GM18868 (cell line): ENCODE results near the gene CCDC83.
"Not testable (repeated sequence)": the region's sequence is repeated elsewhere in the genome, so short reads cannot be mapped to it uniquely, and the experiment has no call there.

Experiments used
- ATAC-seq: cut with Tn5 transposase; IDR thresholded peaks from one replicate; pipeline ENCODE4 v1.9.1; 2021; ENCODE audit warnings: mild to moderate bottlenecking, moderate library complexity; ENCODE audit not compliant: unreplicated experiment

CCDC83 gene

GRCh38 chr11:85835263-85835662 is 19.9 kb upstream of the CCDC83 start:
- ATAC-seq: no peak

- no peak for ATAC-seq
Observed at GRCh38 chr11:85835729-85836128, 19.5 kb upstream of the CCDC83 start.

- not testable (repeated sequence) for ATAC-seq
Observed at GRCh38 chr11:85840932-85841331, 14.3 kb upstream of the CCDC83 start.

GRCh38 chr11:85843929-85844328 is 11.3 kb upstream of the CCDC83 start:
- no peak for ATAC-seq

- peak; percentile 72 for ATAC-seq
Observed at GRCh38 chr11:85844439-85845123, 10.6 kb upstream of the CCDC83 start.

GRCh38 chr11:85845124-85845631 is 10.0 kb upstream of the CCDC83 start:
- no peak for ATAC-seq

- no peak for ATAC-seq
Observed at GRCh38 chr11:85847436-85847835, 7.7 kb upstream of the CCDC83 start.

GRCh38 chr11:85848006-85848405 is 7.2 kb upstream of the CCDC83 start:
- ATAC-seq: no peak

- no peak for ATAC-seq
Observed at GRCh38 chr11:85848556-85848955, 6.6 kb upstream of the CCDC83 start.

- not testable (repeated sequence) for ATAC-seq
Observed at GRCh38 chr11:85852754-85853153, 2.4 kb upstream of the CCDC83 start.

- ATAC-seq: not testable (repeated sequence)
Observed at GRCh38 chr11:85853541-85853940, 1.6 kb upstream of the CCDC83 start.

GRCh38 chr11:85854212-85854556 is 999 bp upstream of the CCDC83 start:
- no peak for ATAC-seq

- ATAC-seq: peak; percentile 98
Observed at GRCh38 chr11:85854557-85855340, 434 bp upstream of the CCDC83 start.

- no peak for ATAC-seq
Observed at GRCh38 chr11:85857098-85857497, 1.9 kb downstream of the CCDC83 start.

GRCh38 chr11:85859541-85859940 is 4.4 kb downstream of the CCDC83 start:
- ATAC-seq: not testable (repeated sequence)

GRCh38 chr11:85863855-85864254 is 8.7 kb downstream of the CCDC83 start:
- ATAC-seq: no peak

GRCh38 chr11:85866137-85866827 is 11.1 kb downstream of the CCDC83 start:
- ATAC-seq: no peak

GRCh38 chr11:85867751-85868150 is 12.6 kb downstream of the CCDC83 start:
- no peak for ATAC-seq

GRCh38 chr11:85869781-85870180 is 14.6 kb downstream of the CCDC83 start:
- no peak for ATAC-seq

GRCh38 chr11:85874265-85874664 is 19.1 kb downstream of the CCDC83 start:
- ATAC-seq: no peak

GRCh38 chr11:85875505-85875904 is 20.3 kb downstream of the CCDC83 start:
- no peak for ATAC-seq

- no peak for ATAC-seq
Observed at GRCh38 chr11:85884581-85885021, 29.4 kb downstream of the CCDC83 start.
